Esophagus muscularis mucosa (tissue), 3 donors: ENCODE results near the gene QSOX2.

ENCODE experiments used
- POLR2A ChIP-seq: fragments of 450-650 bp; IDR thresholded peaks from one replicate; pipeline ENCODE4 v1.6.1; 2017; ENCODE audit warnings: antibody characterized with exemption, moderate library complexity, mild to moderate bottlenecking, low read depth
- POLR2AphosphoS5 ChIP-seq, 2 donors: sonication (generic); formaldehyde crosslinking; IDR thresholded peaks; one replicate each; pipeline ENCODE4 v1.6.1; 2017; ENCODE audit warnings: antibody characterized with exemption in 2 of 2
- TF ChIP-seq, protein P1 (sequence below), 3 experiments: fragments of 200-600 bp in 2 of 3; fragments of 450-650 bp in 1 of 3; sonication (generic) in 2 of 3; IDR thresholded peaks; one replicate each; pipeline ENCODE4 v1.5.1; 2017 to 2019; ENCODE audit warnings: antibody characterized with exemption in 3 of 3, mild to moderate bottlenecking in 2 of 3, moderate library complexity in 1 of 3

DNA sequence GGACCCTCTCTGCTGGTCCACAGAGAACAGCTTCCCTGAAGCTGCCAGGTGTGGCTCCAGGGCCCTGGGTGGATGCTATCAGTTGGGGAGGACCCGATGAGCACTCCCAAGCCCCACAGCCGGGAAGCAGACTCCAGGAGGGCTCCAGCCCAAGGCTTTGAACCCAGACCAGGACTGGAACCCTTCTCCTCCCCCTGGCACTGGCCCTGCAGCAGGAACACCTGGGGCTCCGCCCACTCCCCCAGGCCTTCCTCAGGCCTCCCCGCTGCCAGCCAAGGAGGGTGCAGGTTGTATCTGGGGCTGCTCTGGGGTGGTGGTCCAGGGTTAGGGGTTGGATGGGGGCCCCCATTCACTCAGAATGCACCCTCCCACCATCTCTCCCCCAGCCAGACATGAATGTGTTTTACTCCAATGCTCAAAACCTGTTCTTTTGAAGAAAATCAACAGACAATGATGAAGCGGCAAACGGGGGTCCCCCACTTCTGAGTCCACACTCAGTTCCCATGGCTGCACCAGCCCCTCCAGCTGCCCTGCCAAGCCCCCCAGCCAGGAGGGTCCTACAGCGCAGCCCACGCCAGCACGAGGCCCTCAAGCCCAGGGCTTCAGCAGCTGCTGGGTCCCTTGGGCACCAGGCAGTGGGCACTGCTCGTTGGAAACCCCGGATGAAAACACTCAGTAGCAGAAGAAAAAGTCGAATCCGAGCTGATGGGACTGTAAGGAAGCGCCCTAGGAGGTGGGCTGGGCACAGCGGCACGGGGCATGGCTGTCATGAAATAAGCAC lies 35.1 kb upstream of the QSOX2 start:
- TF ChIP-seq POLR2AphosphoS5 (IDR thresholded peaks at IDR 0.05) = no peak
- TF ChIP-seq, protein P1, sequence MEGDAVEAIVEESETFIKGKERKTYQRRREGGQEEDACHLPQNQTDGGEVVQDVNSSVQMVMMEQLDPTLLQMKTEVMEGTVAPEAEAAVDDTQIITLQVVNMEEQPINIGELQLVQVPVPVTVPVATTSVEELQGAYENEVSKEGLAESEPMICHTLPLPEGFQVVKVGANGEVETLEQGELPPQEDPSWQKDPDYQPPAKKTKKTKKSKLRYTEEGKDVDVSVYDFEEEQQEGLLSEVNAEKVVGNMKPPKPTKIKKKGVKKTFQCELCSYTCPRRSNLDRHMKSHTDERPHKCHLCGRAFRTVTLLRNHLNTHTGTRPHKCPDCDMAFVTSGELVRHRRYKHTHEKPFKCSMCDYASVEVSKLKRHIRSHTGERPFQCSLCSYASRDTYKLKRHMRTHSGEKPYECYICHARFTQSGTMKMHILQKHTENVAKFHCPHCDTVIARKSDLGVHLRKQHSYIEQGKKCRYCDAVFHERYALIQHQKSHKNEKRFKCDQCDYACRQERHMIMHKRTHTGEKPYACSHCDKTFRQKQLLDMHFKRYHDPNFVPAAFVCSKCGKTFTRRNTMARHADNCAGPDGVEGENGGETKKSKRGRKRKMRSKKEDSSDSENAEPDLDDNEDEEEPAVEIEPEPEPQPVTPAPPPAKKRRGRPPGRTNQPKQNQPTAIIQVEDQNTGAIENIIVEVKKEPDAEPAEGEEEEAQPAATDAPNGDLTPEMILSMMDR (IDR thresholded peaks at IDR 0.05) = no peak
- no peak for TF ChIP-seq POLR2A
